ENCODE data around the gene RUNDC1. TPM values are rescaled to one million over a fixed set of nuclear protein-coding genes. Genes with fewer than 3 reads are reported as not detected.

The RUNDC1 gene
- total and polyA plus RNA-seq, 2 of the 8 experiments (the other 6 are each of a cell fraction or from before 2014, with no cell fraction given) = 7.9 to 11.9 TPM

- peaks cover 6 to 8% of the 10 kb centered on the region in 2 experiments for H4K20me1 ChIP-seq (replicated peaks in 1 of 2; ENCODE audit: control insufficient read depth in 1 of 2, insufficient read depth in 2 of 2, low read length in 2 of 2)
- peaks cover 11% of the 10 kb centered on the region; the same call in 1 of the 2 replicates for H3K23me2 ChIP-seq (ENCODE audit: low read depth, low read length)
- H2AK5ac ChIP-seq (ENCODE audit: low read depth, low read length) = no peak within 1 kb of the TSS
- peak within 1 kb of the TSS; percentile 47 for H3K4ac ChIP-seq (replicated peaks; ENCODE audit: insufficient read length, low read depth, low read length)
- H4K5ac ChIP-seq (ENCODE audit: insufficient read length, low read depth, low read length) = peak within 1 kb of the TSS; percentile 77
- peaks cover 8 to 15% (median 9%) of the 10 kb centered on the region in 4 experiments; a peak in 6 of 7 replicates for H3K4me1 ChIP-seq (replicated peaks in 1 of 4; ENCODE audit: control insufficient read depth in 3 of 4, insufficient read depth in 4 of 4, low read length in 3 of 4)
- peak within 1 kb of the TSS; percentile 75 for H4K91ac ChIP-seq (replicated peaks; ENCODE audit: insufficient read length, low read length)
- H3K79me1 ChIP-seq (ENCODE audit: low read depth, low read length) = peaks cover 14% of the 10 kb centered on the region
- WGBS, 2 experiments (ENCODE audit: extremely low coverage in 1 of 2, insufficient coverage in 1 of 2, insufficient read length in 1 of 2, insufficient replicate concordance in 2 of 2, low coverage in 1 of 2, low lambda C conversion rate in 2 of 2, missing lambda C conversion rate in 1 of 2) = 3% methylated on average over 63 of the region's 80 CpGs; no CpG with 5 or more reads in 1 of the 2 experiments
- H2BK5ac ChIP-seq (ENCODE audit: low read depth, low read length) = peak within 1 kb of the TSS; percentile 94
- H2BK20ac ChIP-seq (ENCODE audit: low read length) = no peak within 1 kb of the TSS
- peak within 1 kb of the TSS; percentile 52 for H3K56ac ChIP-seq (replicated peaks; ENCODE audit: insufficient read length, low read depth, low read length)
- H3K36me3 ChIP-seq (ENCODE audit: control insufficient read depth in 2 of 4, insufficient read depth in 4 of 4, low read length in 3 of 4) = peaks cover 4 to 20% (median 9%) of the 10 kb centered on the region in 4 experiments; a peak in 5 of 8 replicates
- DNase-seq (ENCODE audit: low read depth in 1 of 2, low spot score in 2 of 2) (peak in 1 of 2 experiments; percentile 89), FAIRE-seq (no peak)
- H3K27ac ChIP-seq (ENCODE audit: low read depth, low read length) = peak within 1 kb of the TSS; percentile 25; the same call in 1 of the 2 replicates
- H2AFZ ChIP-seq (ENCODE audit: low read length) = peak within 1 kb of the TSS; percentile 0; the same call in 1 of the 2 replicates
- peak within 1 kb of the TSS; percentile 76; the same call in 1 of the 2 replicates for H4K8ac ChIP-seq (ENCODE audit: extremely low read depth, insufficient read depth, low read length)
- no peak within 1 kb of the TSS for H3K14ac ChIP-seq (ENCODE audit: insufficient read length)
- H3K18ac ChIP-seq (ENCODE audit: extremely low read depth, low read length) = peak within 1 kb of the TSS; percentile 84
- H3K4me2 ChIP-seq (ENCODE audit: insufficient read depth in 1 of 2, low read depth in 2 of 2, low read length in 2 of 2) = peak within 1 kb of the TSS; percentile 80 to 86
- ChIA-PET CTCF (ENCODE audit: partially characterized antibody) (interaction anchor here (0.6 to 1.3 kb wide), 5 partner anchors 9 to 1116 kb away, joined by 3 to 4 read pairs (median 3); no protein-coding TSS in a partner anchor), POLR2A (ENCODE audit: partially characterized antibody) (interaction anchor here (0.6 to 10.8 kb wide), 16 partner anchors 9 to 294 kb away, joined by 3 to 123 read pairs (median 5); partner anchors contain the start of genes IFI35, PTGES3L and RPL27)
- peak within 1 kb of the TSS; percentile 21 for H2BK120ac ChIP-seq (replicated peaks; ENCODE audit: low read depth, low read length)
- H3K4me3 ChIP-seq (ENCODE audit: extremely low read depth in 1 of 4, insufficient read depth in 2 of 4, low read depth in 3 of 4, low read length in 4 of 4) = peak within 1 kb of the TSS; percentile 96 to 100 (median 98)
- peak within 1 kb of the TSS; percentile 61; the same call in 1 of the 2 replicates for H2BK15ac ChIP-seq (ENCODE audit: low read length)
- no peak within 1 kb of the TSS for H3K23ac ChIP-seq (ENCODE audit: insufficient read length)
- no peaks in the 10 kb centered on the region for H3K9me3 ChIP-seq (ENCODE audit: insufficient read depth in 2 of 2, low read depth in 1 of 2, low read length in 1 of 2)
- no peaks in the 10 kb centered on the region for H3K27me3 ChIP-seq (replicated peaks in 1 of 4; ENCODE audit: control insufficient read depth in 3 of 4, extremely low read depth in 1 of 4, insufficient read depth in 3 of 4, low read length in 3 of 4)
- H3K79me2 ChIP-seq (ENCODE audit: control insufficient read depth in 1 of 2, insufficient read depth in 2 of 2, low read length in 2 of 2) = peaks cover 0 to 41% of the 10 kb centered on the region in 2 experiments; a peak in 3 of 4 replicates
- peak within 1 kb of the TSS; percentile 85 for H2BK12ac ChIP-seq (ENCODE audit: low read depth, low read length)
- H3K9ac ChIP-seq (replicated peaks in 1 of 4; ENCODE audit: extremely low read depth in 1 of 4, low read depth in 3 of 4, low read length in 3 of 4) = peak within 1 kb of the TSS; percentile 39 to 79 (median 70)
- peak; percentile 78 for TF ChIP-seq RBBP5 (IDR thresholded peaks at IDR 0.05; ENCODE audit: borderline replicate concordance, low read depth, low read length)
- TF ChIP-seq HDAC2 (IDR thresholded peaks at IDR 0.05; ENCODE audit: borderline replicate concordance in 1 of 2, low read depth in 2 of 2, low read length in 2 of 2) = peak; percentile 7 to 66; a peak in 2 of 4 replicates
- no peak; the same call in 1 of the 2 replicates for TF ChIP-seq YY1 (IDR thresholded peaks at IDR 0.05; ENCODE audit: low read depth, low read length)
- peak; percentile 80 to 94; a peak in 3 of 4 replicates for TF ChIP-seq SIN3A (conservative IDR thresholded peaks at IDR 0.05 in 1 of 2, IDR thresholded peaks at IDR 0.05 in 1 of 2; ENCODE audit: low read depth in 1 of 2, low read length in 2 of 2)
- 0 out of 2 replicates have a peak, but pooled peaks have one; percentile 28 for TF ChIP-seq SP1 (IDR thresholded peaks at IDR 0.05; ENCODE audit: low read depth, low read length)
- TF ChIP-seq NANOG (IDR thresholded peaks at IDR 0.05; ENCODE audit: insufficient read depth, low read depth, low read length, poor library complexity, severe bottlenecking) = no peak
These were observed 41.6 kb downstream of the RUNDC1 start, which contains the start of gene VAT1 for GRCh38 chr17:43021741-43022512. Gene VAT1, minus strand, starts transcription at chr17:43022385. Its CDS starts 63 bp downstream, at chr17:43022322.
